M059J (cell line): ENCODE measurements around the gene SINHCAF. TPM values are rescaled to one million over a fixed set of nuclear protein-coding genes. Genes with fewer than 3 reads are reported as not detected.
A peak's percentile ranks its signal among the peaks of the same experiment; 100 is the strongest.

Source experiments
- DNase-seq: peaks from one replicate; pipeline ENCODE4 v3.0.0-alpha.2; 2012; ENCODE audit warnings: low read depth
- total RNA-seq: library from RNA; depleted of rRNA; stranded (reverse); fragments of >200 nt; shearing (Covaris generic); gene quantifications from 2 replicates; pipeline ENCODE4 v1.2.3, GENCODE V29; 2014

Gene SINHCAF
- total RNA-seq, 1 experiment from 2014 or later, result 73.0 TPM

GRCh38 chr12:31331242-31331641 lies 5.3 kb upstream of the SINHCAF start:
- DNase-seq, result no peak

GRCh38 chr12:31326736-31327659 lies 1.0 kb upstream of the SINHCAF start:
- peak; percentile 19 for DNase-seq

- DNase-seq, result no peak
Observed at GRCh38 chr12:31325524-31325875, 450 bp downstream of the SINHCAF start.

- DNase-seq, result peak; percentile 66
Observed at GRCh38 chr12:31324845-31325523, 966 bp downstream of the SINHCAF start.

- peak; percentile 77 for DNase-seq
Observed at GRCh38 chr12:31324116-31324844, 1.7 kb downstream of the SINHCAF start.

GRCh38 chr12:31323391-31324115 lies 2.4 kb downstream of the SINHCAF start:
- peak; percentile 61 for DNase-seq

GRCh38 chr12:31322801-31323207 lies 3.1 kb downstream of the SINHCAF start:
- DNase-seq, result peak; percentile 92

- DNase-seq, result peak; percentile 48
Observed at GRCh38 chr12:31321897-31322228, 4.1 kb downstream of the SINHCAF start.

- DNase-seq, result no peak
Observed at GRCh38 chr12:31321186-31321896, 4.6 kb downstream of the SINHCAF start.

- no peak for DNase-seq
Observed at GRCh38 chr12:31318657-31319269, 7.2 kb downstream of the SINHCAF start.

- DNase-seq, result peak; percentile 44
Observed at GRCh38 chr12:31317471-31318395, 8.2 kb downstream of the SINHCAF start.

GRCh38 chr12:31316891-31317290 lies 9.1 kb downstream of the SINHCAF start:
- DNase-seq, result no peak

GRCh38 chr12:31315784-31316465 lies 10.0 kb downstream of the SINHCAF start:
- DNase-seq, result no peak

GRCh38 chr12:31315044-31315715 lies 10.8 kb downstream of the SINHCAF start:
- no peak for DNase-seq

- no peak for DNase-seq
Observed at GRCh38 chr12:31312431-31312830, 13.5 kb downstream of the SINHCAF start.

GRCh38 chr12:31311634-31312258 lies 14.2 kb downstream of the SINHCAF start:
- no peak for DNase-seq

- DNase-seq, result no peak
Observed at GRCh38 chr12:31310488-31310887, 15.5 kb downstream of the SINHCAF start.

- no peak for DNase-seq
Observed at GRCh38 chr12:31309279-31309678, 16.7 kb downstream of the SINHCAF start.
